Osteoblast (primary cell): ENCODE results near the gene SLC35B1. TPM values are rescaled to one million over a fixed set of nuclear protein-coding genes. Genes with fewer than 3 reads are reported as not detected.

Source experiments
- DNase-seq: peaks from one replicate; pipeline ENCODE4 v3.0.0; 2011; ENCODE audit warnings: low spot score, mixed read lengths; ENCODE audit not compliant: insufficient read length; ENCODE audit errors: missing footprints
- H2AFZ ChIP-seq: 2 replicates; pipeline ENCODE4 v1.6.0; 2011; ENCODE audit warnings: mild to moderate bottlenecking, low read length
- H3K27ac ChIP-seq: 2 replicates; pipeline ENCODE4 v1.5.1; 2011; ENCODE audit warnings: mild to moderate bottlenecking, low read depth, low read length, moderate library complexity
- H3K27me3 ChIP-seq: 2 replicates; pipeline ENCODE4 v1.6.0; 2012; ENCODE audit warnings: mild to moderate bottlenecking, control low read depth, inconsistent platforms, low read length, moderate library complexity; ENCODE audit not compliant: insufficient read depth
- H3K36me3 ChIP-seq: 2 replicates; pipeline ENCODE4 v1.5.1; 2011; ENCODE audit warnings: mild to moderate bottlenecking, low read length, control low read depth, moderate library complexity; ENCODE audit not compliant: insufficient read depth
- H3K4me1 ChIP-seq: 2 replicates; pipeline ENCODE4 v1.5.1; 2011; ENCODE audit warnings: mild to moderate bottlenecking, low read length, control low read depth, moderate library complexity; ENCODE audit not compliant: insufficient read depth
- H3K4me2 ChIP-seq: 2 replicates; pipeline ENCODE4 v1.6.0; 2011; ENCODE audit warnings: mild to moderate bottlenecking, low read length; ENCODE audit not compliant: insufficient read depth
- H3K4me3 ChIP-seq: fragments of 200-600 bp; sonication (generic); 3 replicates; pipeline ENCODE4 v1.5.1; 2012; ENCODE audit warnings: mild to moderate bottlenecking, low read length, inconsistent platforms; ENCODE audit not compliant: insufficient read depth
- H3K79me2 ChIP-seq: 2 replicates; pipeline ENCODE4 v1.6.0; 2012; ENCODE audit warnings: mild to moderate bottlenecking, low read length, control low read depth, inconsistent platforms; ENCODE audit not compliant: insufficient read depth
- H3K9me3 ChIP-seq: 2 replicates; pipeline ENCODE4 v1.5.1; 2011; ENCODE audit warnings: low read depth, low read length, control low read depth
- H4K20me1 ChIP-seq: 2 replicates; pipeline ENCODE4 v1.6.0; 2012; ENCODE audit warnings: mild to moderate bottlenecking, low read length, control low read depth; ENCODE audit not compliant: insufficient read depth
- total RNA-seq: library from RNA; depleted of rRNA; stranded (reverse); fragments of >200 nt; gene quantifications from 2 replicates; pipeline ENCODE4 v1.2.3, GENCODE V29; 2012
- TF ChIP-seq, protein P1 (sequence below): IDR thresholded peaks from 2 replicates; pipeline ENCODE4 v1.5.1; 2011; ENCODE audit warnings: mild to moderate bottlenecking, low read depth, low read length, moderate library complexity; ENCODE audit errors: extremely low read depth

The SLC35B1 gene
- total RNA-seq, 1 donor, result 48.1 TPM

DNA sequence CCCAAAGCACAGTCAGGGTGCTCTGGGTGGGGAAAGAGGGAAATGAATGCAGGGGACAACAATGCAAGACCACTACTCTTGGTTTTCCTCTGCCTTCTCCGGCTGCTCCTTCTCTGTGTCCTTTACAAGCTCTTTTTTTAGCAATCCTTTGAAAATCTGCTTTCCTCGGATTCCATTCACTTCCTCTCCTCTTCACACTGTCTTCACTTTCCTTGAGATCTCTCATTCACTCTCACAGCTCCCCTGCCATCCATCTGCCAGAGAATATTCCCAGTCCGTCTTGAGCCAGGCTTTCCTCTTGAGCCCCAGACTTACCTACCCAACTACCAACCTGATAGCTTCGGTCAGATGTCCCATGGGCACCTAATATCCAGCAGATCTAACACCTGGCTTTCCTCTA is 18.9 kb downstream of the SLC35B1 start:
- Histone ChIP-seq H3K27me3 (no peaks in the 10 kb centered on the region), H3K36me3 (no peaks in the 10 kb centered on the region), H3K4me2 (no peak overlapping the region), H2AFZ (peak overlapping the region; percentile 0), H3K4me1 (peaks cover 20% of the 10 kb centered on the region), H3K9me3 (no peaks in the 10 kb centered on the region), H4K20me1 (no peaks in the 10 kb centered on the region), H3K79me2 (no peaks in the 10 kb centered on the region), H3K4me3 (no peak overlapping the region), H3K27ac (no peak overlapping the region)
- TF ChIP-seq, protein P1, sequence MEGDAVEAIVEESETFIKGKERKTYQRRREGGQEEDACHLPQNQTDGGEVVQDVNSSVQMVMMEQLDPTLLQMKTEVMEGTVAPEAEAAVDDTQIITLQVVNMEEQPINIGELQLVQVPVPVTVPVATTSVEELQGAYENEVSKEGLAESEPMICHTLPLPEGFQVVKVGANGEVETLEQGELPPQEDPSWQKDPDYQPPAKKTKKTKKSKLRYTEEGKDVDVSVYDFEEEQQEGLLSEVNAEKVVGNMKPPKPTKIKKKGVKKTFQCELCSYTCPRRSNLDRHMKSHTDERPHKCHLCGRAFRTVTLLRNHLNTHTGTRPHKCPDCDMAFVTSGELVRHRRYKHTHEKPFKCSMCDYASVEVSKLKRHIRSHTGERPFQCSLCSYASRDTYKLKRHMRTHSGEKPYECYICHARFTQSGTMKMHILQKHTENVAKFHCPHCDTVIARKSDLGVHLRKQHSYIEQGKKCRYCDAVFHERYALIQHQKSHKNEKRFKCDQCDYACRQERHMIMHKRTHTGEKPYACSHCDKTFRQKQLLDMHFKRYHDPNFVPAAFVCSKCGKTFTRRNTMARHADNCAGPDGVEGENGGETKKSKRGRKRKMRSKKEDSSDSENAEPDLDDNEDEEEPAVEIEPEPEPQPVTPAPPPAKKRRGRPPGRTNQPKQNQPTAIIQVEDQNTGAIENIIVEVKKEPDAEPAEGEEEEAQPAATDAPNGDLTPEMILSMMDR, result no peak
- peak; percentile 81 for DNase-seq

DNA sequence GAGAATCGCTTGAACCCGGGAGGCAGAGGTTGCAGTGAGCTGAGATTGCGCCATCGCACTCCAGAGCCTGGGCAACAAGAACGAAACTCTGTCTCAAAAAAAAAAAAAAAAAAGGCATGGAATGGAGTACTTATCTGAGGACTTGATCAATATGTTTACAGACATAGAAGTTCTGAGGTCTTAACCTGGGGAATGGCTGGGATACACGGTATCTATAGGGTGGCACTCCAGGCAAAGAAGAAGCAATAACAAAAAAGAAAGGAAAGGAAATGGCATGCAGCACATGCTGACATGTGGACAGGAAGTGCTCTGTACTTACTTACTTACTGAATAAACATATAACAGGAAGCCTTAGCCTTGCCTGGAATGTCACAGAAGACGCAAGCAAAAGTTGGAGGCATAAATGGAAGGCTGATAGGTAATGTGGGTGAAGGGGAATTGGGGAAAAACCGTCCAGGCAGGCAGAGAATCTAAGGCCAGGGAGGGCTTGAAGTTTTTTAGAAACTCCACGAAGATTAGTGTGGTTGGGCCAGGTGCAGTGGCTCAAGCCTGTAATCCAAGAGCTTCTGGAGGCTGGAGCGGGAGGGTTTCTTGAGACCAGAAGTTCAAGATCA is 19.8 kb downstream of the SLC35B1 start:
- Histone ChIP-seq H4K20me1 (no peaks in the 10 kb centered on the region), H3K4me1 (peaks cover 20% of the 10 kb centered on the region), H3K79me2 (no peaks in the 10 kb centered on the region), H3K27me3 (no peaks in the 10 kb centered on the region), H3K27ac (peak overlapping the region; percentile 17), H2AFZ (peak overlapping the region; percentile 90), H3K4me3 (no peak overlapping the region), H3K4me2 (no peak overlapping the region), H3K9me3 (no peaks in the 10 kb centered on the region), H3K36me3 (no peaks in the 10 kb centered on the region)
- TF ChIP-seq, protein P1, result no peak
- no peak for DNase-seq

DNA sequence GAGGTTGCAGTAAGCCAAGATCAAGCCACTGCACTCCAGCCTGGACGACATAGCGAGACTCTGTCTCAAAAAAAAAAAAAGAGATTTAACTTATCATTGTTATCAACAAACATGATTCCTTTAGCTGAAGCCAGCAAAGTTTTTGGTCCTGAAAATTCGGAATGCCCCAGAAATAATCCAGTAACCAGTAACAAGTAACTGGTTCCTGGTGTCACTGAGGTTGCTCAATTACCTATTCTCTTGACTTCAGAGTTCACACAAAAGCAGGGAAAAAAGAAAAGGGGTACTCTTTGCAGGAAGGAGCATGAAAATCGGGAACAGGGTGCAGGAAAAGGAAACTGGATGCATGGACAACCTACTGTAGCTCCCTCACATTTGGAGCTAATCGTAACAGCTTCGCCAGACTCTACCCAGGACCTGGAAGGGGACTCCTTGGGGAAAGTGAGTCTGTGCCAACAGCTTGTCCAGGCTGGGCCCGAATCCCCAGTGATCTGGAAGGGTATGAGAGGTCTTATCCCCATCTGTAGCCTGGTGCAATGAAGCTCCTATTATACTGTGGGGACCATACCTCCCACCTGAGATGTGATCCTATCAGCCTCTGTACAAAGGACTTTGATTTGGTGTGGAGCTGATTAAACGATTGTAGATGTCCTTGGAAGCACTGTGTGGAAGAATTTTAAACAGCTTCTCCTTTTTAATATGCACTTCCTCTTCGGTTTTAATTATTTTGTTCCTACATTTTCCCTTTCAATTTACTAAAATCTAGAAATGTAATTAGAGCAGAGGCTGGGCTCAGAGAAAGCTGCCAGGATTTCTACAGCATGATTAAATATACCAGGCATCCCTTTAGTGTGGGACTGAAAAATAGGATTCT is 26.4 kb downstream of the SLC35B1 start:
- H3K9me3 ChIP-seq, result no peaks in the 10 kb centered on the region
- no peak for DNase-seq
- peaks cover 5% of the 10 kb centered on the region for H3K27me3 ChIP-seq
- no peak overlapping the region for H3K4me3 ChIP-seq
- no peaks in the 10 kb centered on the region for H4K20me1 ChIP-seq
- no peak overlapping the region for H3K4me2 ChIP-seq
- TF ChIP-seq, protein P1, result no peak
- H3K27ac ChIP-seq, result no peak overlapping the region
- H3K79me2 ChIP-seq, result peaks cover 10% of the 10 kb centered on the region
- H3K4me1 ChIP-seq, result peaks cover 4% of the 10 kb centered on the region
- H3K36me3 ChIP-seq, result no peaks in the 10 kb centered on the region
- no peak overlapping the region for H2AFZ ChIP-seq

DNA sequence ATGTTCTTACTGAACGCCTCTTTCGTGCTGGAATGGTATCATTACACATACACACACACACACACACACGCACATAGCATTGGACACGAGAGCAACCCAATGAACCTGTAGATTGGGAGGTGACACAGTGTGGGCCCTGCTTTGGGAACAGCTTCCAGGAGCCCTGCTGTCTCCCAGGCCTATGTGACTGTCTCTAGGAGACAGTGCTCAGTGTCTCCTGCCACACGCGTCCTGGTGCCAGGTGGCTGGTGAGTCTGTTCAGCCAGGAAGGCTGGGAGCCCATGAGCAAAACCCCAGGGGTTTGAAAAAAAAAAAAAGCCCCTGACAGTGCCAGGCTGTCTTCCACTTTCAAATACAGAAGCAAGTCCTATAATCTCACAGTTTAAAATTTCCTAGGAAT is 27.4 kb downstream of the SLC35B1 start:
- H2AFZ ChIP-seq, result peak overlapping the region; percentile 63
- H3K4me2 ChIP-seq, result no peak overlapping the region
- no peak overlapping the region for H3K4me3 ChIP-seq
- DNase-seq, result no peak
- no peaks in the 10 kb centered on the region for H3K9me3 ChIP-seq
- H3K79me2 ChIP-seq, result peaks cover 20% of the 10 kb centered on the region
- H4K20me1 ChIP-seq, result peaks cover 9% of the 10 kb centered on the region
- H3K27ac ChIP-seq, result no peak overlapping the region
- TF ChIP-seq, protein P1, result no peak
- peaks cover 4% of the 10 kb centered on the region for H3K36me3 ChIP-seq
- H3K4me1 ChIP-seq, result peaks cover 9% of the 10 kb centered on the region
- peaks cover 5% of the 10 kb centered on the region for H3K27me3 ChIP-seq
